ENCODE results near the gene ZMYND8.
"Not testable (repeated sequence)": the region's sequence is repeated elsewhere in the genome, so short reads cannot be mapped to it uniquely, and the experiment has no call there.

The ZMYND8 gene

GRCh38 chr20:47250360-47250759 lies 106.1 kb downstream of the ZMYND8 start:
- Histone ChIP-seq H3K36me3 (ENCODE audit: control insufficient read depth, insufficient read depth, low read length) (peaks cover 100% of the 10 kb centered on the region), H3K4me3 (ENCODE audit: extremely low read depth, insufficient read depth, low read length, poor library complexity, severe bottlenecking) (no peak overlapping the region), H3K4me1 (ENCODE audit: control insufficient read depth, insufficient read depth, low read length, poor library complexity, severe bottlenecking) (no peaks in the 10 kb centered on the region), H3K27ac (ENCODE audit: low read depth, low read length, severe bottlenecking) (no peak overlapping the region), H3K9me3 (ENCODE audit: control insufficient read depth, low read length) (no peaks in the 10 kb centered on the region)
- WGBS, 2 experiments (ENCODE audit: insufficient coverage in 2 of 2): 90 to 93% methylated on average over 2 to 4 of the region's 4 CpGs

GRCh38 chr20:47249913-47250312 lies 106.6 kb downstream of the ZMYND8 start:
- H3K4me1 ChIP-seq (ENCODE audit: control insufficient read depth, insufficient read depth, low read length, poor library complexity, severe bottlenecking): no peaks in the 10 kb centered on the region

GRCh38 chr20:47248448-47248966 lies 108.0 kb downstream of the ZMYND8 start:
- H3K27ac ChIP-seq (ENCODE audit: low read depth, low read length, severe bottlenecking): no peak overlapping the region
- H3K9me3 ChIP-seq (ENCODE audit: control insufficient read depth, low read length): no peaks in the 10 kb centered on the region
- H3K36me3 ChIP-seq (ENCODE audit: control insufficient read depth, insufficient read depth, low read length): peaks cover 100% of the 10 kb centered on the region
- H3K4me3 ChIP-seq (ENCODE audit: extremely low read depth, insufficient read depth, low read length, poor library complexity, severe bottlenecking): no peak overlapping the region
- WGBS, 2 experiments (ENCODE audit: insufficient coverage in 2 of 2): 98% methylated on average over 5 to 6 of the region's 6 CpGs
- no peaks in the 10 kb centered on the region for H3K4me1 ChIP-seq (ENCODE audit: control insufficient read depth, insufficient read depth, low read length, poor library complexity, severe bottlenecking)

More at GRCh38 chr20:47249913-47250312, 106.6 kb downstream of the ZMYND8 start:
- no peak overlapping the region for H3K4me3 ChIP-seq (ENCODE audit: extremely low read depth, insufficient read depth, low read length, poor library complexity, severe bottlenecking)
- H3K9me3 ChIP-seq (ENCODE audit: control insufficient read depth, low read length): no peaks in the 10 kb centered on the region
- peaks cover 100% of the 10 kb centered on the region for H3K36me3 ChIP-seq (ENCODE audit: control insufficient read depth, insufficient read depth, low read length)
- 95 to 98% methylated on average over 4 of the region's 4 CpGs for WGBS, 2 experiments (ENCODE audit: insufficient coverage in 2 of 2)
- H3K27ac ChIP-seq (ENCODE audit: low read depth, low read length, severe bottlenecking): no peak overlapping the region

- no peak overlapping the region for H3K4me3 ChIP-seq (ENCODE audit: extremely low read depth, insufficient read depth, low read length, poor library complexity, severe bottlenecking)
- H3K9me3 ChIP-seq (ENCODE audit: control insufficient read depth, low read length): no peaks in the 10 kb centered on the region
- no CpG with 5 or more reads among the region's 1 CpG for WGBS, 2 experiments (ENCODE audit: insufficient coverage in 2 of 2)
- no peak overlapping the region for H3K27ac ChIP-seq (ENCODE audit: low read depth, low read length, severe bottlenecking)
- no peaks in the 10 kb centered on the region for H3K4me1 ChIP-seq (ENCODE audit: control insufficient read depth, insufficient read depth, low read length, poor library complexity, severe bottlenecking)
- H3K36me3 ChIP-seq (ENCODE audit: control insufficient read depth, insufficient read depth, low read length): peaks cover 100% of the 10 kb centered on the region
Measured at GRCh38 chr20:47247972-47248371, 108.5 kb downstream of the ZMYND8 start.

GRCh38 chr20:47246061-47246777 lies 110.3 kb downstream of the ZMYND8 start:
- H3K27ac ChIP-seq (ENCODE audit: low read depth, low read length, severe bottlenecking): no peak overlapping the region
- no peaks in the 10 kb centered on the region for H3K9me3 ChIP-seq (ENCODE audit: control insufficient read depth, low read length)
- H3K4me3 ChIP-seq (ENCODE audit: extremely low read depth, insufficient read depth, low read length, poor library complexity, severe bottlenecking): no peak overlapping the region
- 97 to 98% methylated on average over 16 of the region's 18 CpGs for WGBS, 2 experiments (ENCODE audit: insufficient coverage in 2 of 2)
- H3K4me1 ChIP-seq (ENCODE audit: control insufficient read depth, insufficient read depth, low read length, poor library complexity, severe bottlenecking): no peaks in the 10 kb centered on the region
- H3K36me3 ChIP-seq (ENCODE audit: control insufficient read depth, insufficient read depth, low read length): peaks cover 100% of the 10 kb centered on the region

- WGBS, 2 experiments (ENCODE audit: insufficient coverage in 2 of 2): 91 to 92% methylated on average over 10 to 11 of the region's 11 CpGs
- not testable (repeated sequence) for H3K4me1 ChIP-seq (ENCODE audit: control insufficient read depth, insufficient read depth, low read length, poor library complexity, severe bottlenecking); H3K4me3 ChIP-seq (ENCODE audit: extremely low read depth, insufficient read depth, low read length, poor library complexity, severe bottlenecking); H3K27ac ChIP-seq (ENCODE audit: low read depth, low read length, severe bottlenecking); H3K9me3 ChIP-seq (ENCODE audit: control insufficient read depth, low read length)
- peaks cover 100% of the 10 kb centered on the region for H3K36me3 ChIP-seq (ENCODE audit: control insufficient read depth, insufficient read depth, low read length)
Measured at GRCh38 chr20:47245166-47245565, 111.3 kb downstream of the ZMYND8 start.

- Histone ChIP-seq H3K4me3 (ENCODE audit: extremely low read depth, insufficient read depth, low read length, poor library complexity, severe bottlenecking) (no peak overlapping the region), H3K36me3 (ENCODE audit: control insufficient read depth, insufficient read depth, low read length) (peaks cover 100% of the 10 kb centered on the region), H3K27ac (ENCODE audit: low read depth, low read length, severe bottlenecking) (no peak overlapping the region), H3K9me3 (ENCODE audit: control insufficient read depth, low read length) (no peaks in the 10 kb centered on the region), H3K4me1 (ENCODE audit: control insufficient read depth, insufficient read depth, low read length, poor library complexity, severe bottlenecking) (no peaks in the 10 kb centered on the region)
- WGBS, 2 experiments (ENCODE audit: insufficient coverage in 2 of 2): 87 to 100% methylated on average over 2 of the region's 3 CpGs
Measured at GRCh38 chr20:47244451-47244850, 112.0 kb downstream of the ZMYND8 start.

- H3K4me1 ChIP-seq (ENCODE audit: control insufficient read depth, insufficient read depth, low read length, poor library complexity, severe bottlenecking): no peaks in the 10 kb centered on the region
- H3K9me3 ChIP-seq (ENCODE audit: control insufficient read depth, low read length): no peaks in the 10 kb centered on the region
- H3K27ac ChIP-seq (ENCODE audit: low read depth, low read length, severe bottlenecking): no peak overlapping the region
- 89 to 95% methylated on average over 2 to 3 of the region's 3 CpGs for WGBS, 2 experiments (ENCODE audit: insufficient coverage in 2 of 2)
- peaks cover 99% of the 10 kb centered on the region for H3K36me3 ChIP-seq (ENCODE audit: control insufficient read depth, insufficient read depth, low read length)
- H3K4me3 ChIP-seq (ENCODE audit: extremely low read depth, insufficient read depth, low read length, poor library complexity, severe bottlenecking): no peak overlapping the region
Measured at GRCh38 chr20:47243532-47244305, 112.8 kb downstream of the ZMYND8 start.

- H3K4me1 ChIP-seq (ENCODE audit: control insufficient read depth, insufficient read depth, low read length, poor library complexity, severe bottlenecking): no peaks in the 10 kb centered on the region
- no peaks in the 10 kb centered on the region for H3K9me3 ChIP-seq (ENCODE audit: control insufficient read depth, low read length)
- no peak overlapping the region for H3K27ac ChIP-seq (ENCODE audit: low read depth, low read length, severe bottlenecking)
- H3K36me3 ChIP-seq (ENCODE audit: control insufficient read depth, insufficient read depth, low read length): peaks cover 99% of the 10 kb centered on the region
- H3K4me3 ChIP-seq (ENCODE audit: extremely low read depth, insufficient read depth, low read length, poor library complexity, severe bottlenecking): no peak overlapping the region
- 96 to 97% methylated on average over 3 to 4 of the region's 4 CpGs for WGBS, 2 experiments (ENCODE audit: insufficient coverage in 2 of 2)
Measured at GRCh38 chr20:47243003-47243402, 113.5 kb downstream of the ZMYND8 start.

- no peak overlapping the region for H3K27ac ChIP-seq (ENCODE audit: low read depth, low read length, severe bottlenecking)
- H3K4me1 ChIP-seq (ENCODE audit: control insufficient read depth, insufficient read depth, low read length, poor library complexity, severe bottlenecking): no peaks in the 10 kb centered on the region
- H3K36me3 ChIP-seq (ENCODE audit: control insufficient read depth, insufficient read depth, low read length): peaks cover 99% of the 10 kb centered on the region
- H3K9me3 ChIP-seq (ENCODE audit: control insufficient read depth, low read length): no peaks in the 10 kb centered on the region
- no peak overlapping the region for H3K4me3 ChIP-seq (ENCODE audit: extremely low read depth, insufficient read depth, low read length, poor library complexity, severe bottlenecking)
- WGBS, 2 experiments (ENCODE audit: insufficient coverage in 2 of 2): 94 to 99% methylated on average over 7 of the region's 8 CpGs
Measured at GRCh38 chr20:47241345-47241781, 115.1 kb downstream of the ZMYND8 start.
